ENCODE results near the gene GRIPAP1. TPM values are rescaled to one million over a fixed set of nuclear protein-coding genes. Genes with fewer than 3 reads are reported as not detected.

Gene GRIPAP1
- total and polyA plus RNA-seq, 2 donors (not counting 3 experiments of a cell fraction or from before 2014, with no cell fraction given): 25.3 to 49.4 TPM

GRCh38 chrX:48983081-48983480, 19.0 kb downstream of the GRIPAP1 start:
- Histone ChIP-seq H3K4me2 (ENCODE audit: insufficient read depth, low read length) (no peak overlapping the region), H4K20me1 (replicated peaks; ENCODE audit: control insufficient read depth, extremely low read depth, insufficient read depth, low read length) (no peaks in the 10 kb centered on the region), H3K79me2 (ENCODE audit: control insufficient read depth, insufficient read depth, low read length) (no peaks in the 10 kb centered on the region), H3K36me3 (ENCODE audit: control insufficient read depth in 2 of 2, extremely low read depth in 1 of 2, insufficient read depth in 2 of 2, low read length in 2 of 2) (peaks cover 4 to 31% of the 10 kb centered on the region in 2 experiments), H2AFZ (ENCODE audit: low read depth, low read length) (no peak overlapping the region), H3K9ac (replicated peaks; ENCODE audit: extremely low read depth, insufficient read depth, low read length) (no peak overlapping the region), H3K9me1 (replicated peaks; ENCODE audit: control insufficient read depth, extremely low read depth, insufficient read depth, low read length) (no peaks in the 10 kb centered on the region), H3K9me3 (replicated peaks; ENCODE audit: control insufficient read depth, insufficient read depth, low read length) (no peaks in the 10 kb centered on the region), H3K27me3 (ENCODE audit: control insufficient read depth in 2 of 2, insufficient read depth in 2 of 2, low read length in 2 of 2) (no peaks in the 10 kb centered on the region), H3K4me3 (replicated peaks in 1 of 3; ENCODE audit: insufficient read depth in 1 of 3, low read depth in 1 of 3, low read length in 3 of 3) (no peak overlapping the region), H3K27ac (ENCODE audit: insufficient read depth, low read depth, low read length) (no peak overlapping the region), H3K4me1 (ENCODE audit: control insufficient read depth, extremely low read depth, insufficient read depth, low read length) (no peaks in the 10 kb centered on the region)
- ChIA-PET POLR2A (no interaction called here), CTCF (no interaction called here)
- BruUV-seq (replicated peaks): no TSS peak
- FAIRE-seq (no peak), DNase-seq (ENCODE audit: low read depth, low spot score) (no peak)
- dilution Hi-C loops (cut with MboI; ENCODE audit: extremely low pct_ligation_motif_present, low sequenced_read_pairs) (no loop called here), intact Hi-C loops (cut with micrococcal nuclease) (no loop called here)
- TF ChIP-seq MAX (IDR thresholded peaks at IDR 0.05; ENCODE audit: insufficient read depth, insufficient read length) (no peak), FOS (IDR thresholded peaks at IDR 0.05; ENCODE audit: borderline replicate concordance, insufficient read depth, low read length) (no peak), MYC (IDR thresholded peaks at IDR 0.05; ENCODE audit: low read depth, low read length) (no peak), JUN (IDR thresholded peaks at IDR 0.05; ENCODE audit: borderline replicate concordance, insufficient read depth, insufficient read length, low read depth) (no peak), POLR2A (IDR thresholded peaks at IDR 0.05; ENCODE audit: low read depth, low read length) (no peak), POLR2AphosphoS5 (IDR thresholded peaks at IDR 0.05; ENCODE audit: insufficient read depth, low read depth, low read length) (no peak), EZH2 (IDR thresholded peaks at IDR 0.05; ENCODE audit: borderline replicate concordance, low read depth, low read length, severe bottlenecking) (no peak), GATA2 (IDR thresholded peaks at IDR 0.05; ENCODE audit: insufficient read depth, insufficient read length, low read depth, low read length) (no peak), CTCF (IDR thresholded peaks at IDR 0.05; ENCODE audit: extremely low read depth in 1 of 2, insufficient read depth in 1 of 2, low read depth in 1 of 2, low read length in 2 of 2) (no peak)

Measured in endothelial cell of umbilical vein (primary cell).